Aorta (tissue), 5 donors: ENCODE results near the gene XDH. TPM values are rescaled to one million over a fixed set of nuclear protein-coding genes. Genes with fewer than 3 reads are reported as not detected.

ENCODE experiments used
- ATAC-seq: fragments of 200-7000 bp; cut with Tn5 transposase; one replicate; pipeline ENCODE4 v1.9.1; 2022; ENCODE audit warnings: moderate library complexity; ENCODE audit not compliant: low FRiP score
- DNase-seq, 2 donors: peaks; one replicate each; pipeline ENCODE4 v3.0.0-alpha.2; 2020
- H3K27ac ChIP-seq, 2 donors: one replicate each; pipeline ENCODE4 v1.5.1; 2013; ENCODE audit warnings: low read length in 2 of 2, mild to moderate bottlenecking in 2 of 2, moderate library complexity in 2 of 2, control low read depth in 1 of 2, inconsistent platforms in 1 of 2, low read depth in 1 of 2
- H3K27me3 ChIP-seq, 2 donors: one replicate each; pipeline ENCODE4 v1.6.1; 2013; ENCODE audit warnings: control low read depth in 1 of 2, low read length in 1 of 2, mild to moderate bottlenecking in 1 of 2, moderate library complexity in 1 of 2; ENCODE audit not compliant: insufficient read depth in 2 of 2, control insufficient read depth in 1 of 2
- H3K36me3 ChIP-seq, 2 donors: one replicate each; pipeline ENCODE4 v1.6.1; 2013; ENCODE audit warnings: control low read depth in 1 of 2, low read length in 1 of 2, mild to moderate bottlenecking in 1 of 2; ENCODE audit not compliant: insufficient read depth in 2 of 2, control insufficient read depth in 1 of 2
- H3K4me1 ChIP-seq, 2 donors: one replicate each; pipeline ENCODE4 v1.6.1; 2013; ENCODE audit warnings: low read length in 2 of 2, control low read depth in 1 of 2, mild to moderate bottlenecking in 1 of 2, moderate library complexity in 1 of 2; ENCODE audit not compliant: insufficient read depth in 2 of 2, control insufficient read depth in 1 of 2
- H3K4me3 ChIP-seq, 2 donors: one replicate each; pipeline ENCODE4 v1.5.1; 2013; ENCODE audit warnings: low read length in 2 of 2, control low read depth in 1 of 2, mild to moderate bottlenecking in 1 of 2
- H3K9me3 ChIP-seq: one replicate; pipeline ENCODE4 v1.6.1; 2013; ENCODE audit warnings: mild to moderate bottlenecking, low read length; ENCODE audit not compliant: control insufficient read depth
- WGBS, 2 donors: extraction: QIAGEN DNeasy Blood & Tissue Kit; methylation state at CpG; one replicate each; pipeline ENCODE4 v1.1.7; 2013; 5-methylcytosine and 5-hydroxymethylcytosine counted together
- intact Hi-C, 2 donors: fragments of 100-400 bp; cut with DNase I; formaldehyde crosslinking; loops; one replicate each; pipeline versions ENCODE4 v1.14.2 to v1.15.0; 2022
- polyA plus RNA-seq, 2 donors: library from polyadenylated mRNA; stranded (reverse); fragments of 200-250 nt; gene quantifications; one replicate each; pipeline ENCODE4 v1.2.3, GENCODE V29; 2013
- total RNA-seq, 2 donors: library from RNA; stranded (reverse); fragmentation: NEBNext Ultra II Directional; extraction: Animal tissue kit (Norgen Biotek cat#: 25700); gene quantifications; one replicate each; pipeline ENCODE4 v1.2.1, GENCODE V29; 2021
- donor health status: healthy with polysubstance abuse.
- donor health status: Bipolar disorder and iron deficiency.
- donor health status: DM: no; HTN: no; CAD: no.
- donor health status: DM: no; HTN: no; CAD: no.
- donor health status: DM: yes; HTN: yes; CAD: no.

XDH gene
- total and polyA plus RNA-seq, 4 donors: 0.03 to 5.0 TPM; not detected in 2

DNA sequence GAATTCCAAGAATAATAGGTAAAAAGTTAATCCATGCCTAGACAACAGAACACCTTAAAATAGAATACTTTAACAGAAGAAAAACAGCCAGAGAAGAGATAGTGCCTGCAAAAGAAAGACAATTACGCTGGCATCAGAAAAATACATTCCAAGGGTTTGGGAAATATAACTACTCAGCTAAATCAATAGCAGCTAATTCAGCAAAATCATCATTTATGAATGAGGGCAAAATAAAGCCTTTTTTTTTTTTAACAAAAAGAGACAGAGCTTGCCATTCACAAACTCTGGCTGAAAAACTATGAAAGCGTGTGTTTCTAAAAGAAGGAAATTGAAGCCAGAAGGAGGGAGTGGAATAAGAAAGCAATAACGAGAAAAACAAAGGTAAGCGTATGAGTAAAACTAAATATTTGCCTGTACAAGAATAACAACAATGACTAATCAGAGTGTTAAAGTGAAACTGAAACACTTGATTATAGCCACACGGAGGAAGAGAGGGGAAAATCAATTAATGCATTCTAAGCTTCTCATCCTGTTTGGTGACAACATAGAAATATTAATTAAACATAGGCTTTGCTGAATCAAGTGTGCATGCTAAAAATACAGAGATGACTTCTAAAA is 90.4 kb downstream of the XDH start:
- Histone ChIP-seq H3K4me1 (no peaks in the 10 kb centered on the region), H3K4me3 (peak overlapping the region; percentile 28 to 55), H3K27me3 (no peaks in the 10 kb centered on the region), H3K27ac (peak overlapping the region in 1 of 2 donors; percentile 12), H3K9me3 (no peaks in the 10 kb centered on the region), H3K36me3 (no peaks in the 10 kb centered on the region)
- DNase-seq (no peak), ATAC-seq (no peak)
- WGBS, 2 donors: 5% methylated on average over 5 of the region's 5 CpGs
- intact Hi-C loops: no loop called here

DNA sequence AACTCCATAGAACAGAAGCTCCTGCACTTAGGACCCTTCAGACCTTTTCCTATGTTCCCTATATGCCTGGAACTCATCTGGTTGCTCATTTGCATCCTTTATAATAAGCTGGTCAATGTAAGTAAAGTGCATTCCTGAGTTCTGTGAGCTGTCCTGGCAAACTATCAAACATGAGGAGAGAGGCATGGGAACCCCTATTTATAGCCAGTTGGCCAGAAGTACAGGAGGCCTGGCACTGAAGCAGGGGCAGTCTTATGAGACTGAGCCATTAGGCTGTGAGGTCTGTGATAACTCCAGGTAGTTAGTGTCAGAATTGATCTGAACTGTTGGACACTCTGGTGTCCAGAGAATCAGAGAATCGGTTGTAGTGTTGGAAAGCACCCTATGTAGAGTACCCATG is 92.2 kb downstream of the XDH start:
- Histone ChIP-seq H3K4me1 (no peaks in the 10 kb centered on the region), H3K27me3 (no peaks in the 10 kb centered on the region), H3K36me3 (no peaks in the 10 kb centered on the region), H3K9me3 (no peaks in the 10 kb centered on the region), H3K27ac (peak overlapping the region; percentile 46 to 83), H3K4me3 (no peak overlapping the region)
- peak; percentile 42 for ATAC-seq
- no peak for DNase-seq
- intact Hi-C loops: no loop called here
- WGBS, 2 donors: 0 to 10% methylated on average over 1 of the region's 1 CpG

DNA sequence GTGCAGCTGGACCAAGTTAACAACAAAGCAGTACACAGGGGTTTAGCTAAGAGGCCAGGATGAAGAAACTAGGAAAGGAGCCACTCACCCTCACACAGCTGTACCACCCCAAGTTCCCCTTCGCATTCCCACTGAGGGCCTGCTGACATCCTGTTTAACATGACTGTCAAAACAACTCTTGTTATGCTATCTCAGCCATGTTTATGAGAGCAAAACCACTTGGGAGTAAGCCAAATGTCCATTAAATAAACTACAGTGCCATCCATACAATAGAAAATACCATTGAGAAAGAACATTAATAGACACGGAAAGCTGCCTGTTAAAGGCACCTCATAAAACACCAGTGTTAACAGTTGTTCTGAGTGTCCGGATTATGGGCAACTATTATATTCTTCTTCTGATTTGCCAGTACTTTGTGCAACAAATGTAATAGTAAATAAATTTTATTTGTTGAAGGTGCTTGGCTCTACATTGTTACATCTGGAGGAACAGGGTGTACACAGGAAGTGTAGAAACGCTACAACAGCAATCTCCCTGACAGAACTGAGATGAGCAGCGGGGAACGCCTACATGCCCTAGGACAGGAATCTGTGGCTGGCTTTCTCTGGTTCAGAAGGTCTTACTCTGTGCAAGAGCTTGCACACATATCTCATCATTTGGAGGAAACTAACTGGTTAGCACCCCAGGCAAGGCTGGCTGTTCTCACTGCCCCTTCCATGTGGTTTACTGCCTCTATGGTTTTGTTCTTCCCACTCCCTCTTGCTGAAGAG is 95.0 kb downstream of the XDH start:
- no peaks in the 10 kb centered on the region for H3K36me3 ChIP-seq
- ATAC-seq (no peak), DNase-seq (peak in 1 of 2 donors; percentile 64)
- no peaks in the 10 kb centered on the region for H3K9me3 ChIP-seq
- intact Hi-C loops: no loop called here
- 90 to 96% methylated on average over 6 of the region's 6 CpGs for WGBS, 2 donors
- no peaks in the 10 kb centered on the region for H3K27me3 ChIP-seq
- no peaks in the 10 kb centered on the region for H3K4me1 ChIP-seq
- no peak overlapping the region for H3K27ac ChIP-seq
- no peak overlapping the region for H3K4me3 ChIP-seq

DNA sequence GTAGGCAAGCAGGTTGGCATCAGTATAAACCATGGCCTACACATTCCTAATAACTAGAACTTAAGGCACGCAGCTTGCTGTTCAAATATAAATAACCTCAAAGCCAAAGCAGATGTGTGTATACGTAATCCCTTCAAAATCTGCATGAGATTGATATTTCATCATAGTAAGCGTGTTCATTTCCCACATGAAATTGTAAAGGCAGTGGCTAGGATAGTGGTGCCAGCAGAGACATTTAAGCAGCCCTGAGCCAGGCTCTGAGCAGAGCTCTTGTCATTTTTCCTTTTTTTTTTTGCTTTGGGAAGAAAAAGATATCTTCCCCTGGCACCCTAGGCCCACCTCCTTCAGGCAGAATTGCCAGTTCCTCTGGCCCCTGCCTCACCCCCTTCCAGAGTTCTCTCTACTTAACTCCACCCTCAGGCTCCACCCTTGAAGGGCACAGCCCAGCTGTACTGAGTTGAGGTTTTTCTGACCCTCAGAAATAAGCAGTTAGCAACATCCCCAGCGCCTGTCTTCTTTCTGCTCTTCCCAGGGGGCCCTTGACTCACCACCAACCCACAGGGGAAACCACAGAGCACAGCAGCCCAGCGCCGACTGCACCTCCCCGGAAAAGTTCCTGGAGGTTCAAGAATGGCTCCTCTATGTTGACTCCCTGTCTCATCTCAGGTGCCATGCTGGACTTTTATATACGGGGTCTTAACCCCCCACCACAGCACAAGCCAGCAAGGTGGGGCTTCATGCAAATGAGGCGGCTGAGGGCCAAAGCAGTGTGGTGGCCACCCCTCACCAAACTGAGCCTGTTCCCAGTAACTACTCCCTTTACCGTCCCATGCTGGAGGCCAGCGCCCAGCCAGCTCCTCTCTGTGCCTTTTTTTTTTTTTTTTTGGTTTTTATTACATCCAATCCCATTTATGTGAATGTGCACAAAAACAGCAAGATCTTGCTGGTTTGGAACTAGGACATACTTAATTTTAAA is 95.9 kb downstream of the XDH start:
- ATAC-seq: no peak
- H3K4me1 ChIP-seq: no peaks in the 10 kb centered on the region
- intact Hi-C loops: no loop called here
- H3K4me3 ChIP-seq: no peak overlapping the region
- H3K27ac ChIP-seq: no peak overlapping the region
- H3K9me3 ChIP-seq: no peaks in the 10 kb centered on the region
- 88 to 90% methylated on average over 11 of the region's 11 CpGs for WGBS, 2 donors
- H3K27me3 ChIP-seq: no peaks in the 10 kb centered on the region
- no peaks in the 10 kb centered on the region for H3K36me3 ChIP-seq
- peak in 1 of 2 donors; percentile 50 for DNase-seq

DNA sequence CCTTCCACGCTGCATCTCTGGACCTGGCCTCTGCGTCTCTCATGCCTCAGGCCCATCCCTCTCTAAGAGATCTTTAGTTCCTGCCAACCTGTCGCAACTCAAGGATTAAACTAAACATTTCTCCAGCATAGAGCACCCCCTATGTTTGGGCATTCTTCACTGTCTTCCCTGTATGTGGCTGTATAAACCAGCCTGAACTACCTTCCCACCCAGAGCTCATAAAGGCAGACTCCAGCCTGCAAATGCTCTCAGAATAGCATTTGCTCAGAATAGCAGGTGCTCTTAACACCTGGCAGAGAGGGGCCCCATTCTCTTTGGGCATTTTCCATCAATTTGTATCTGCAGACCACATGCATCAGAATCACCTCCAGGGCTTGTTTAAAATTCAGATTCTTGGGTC is 97.1 kb downstream of the XDH start:
- Histone ChIP-seq H3K4me3 (no peak overlapping the region), H3K4me1 (no peaks in the 10 kb centered on the region), H3K36me3 (no peaks in the 10 kb centered on the region), H3K9me3 (no peaks in the 10 kb centered on the region), H3K27me3 (no peaks in the 10 kb centered on the region), H3K27ac (no peak overlapping the region)
- 84 to 97% methylated on average over 3 of the region's 3 CpGs for WGBS, 2 donors
- no peak for ATAC-seq
- intact Hi-C loops: no loop called here
- no peak for DNase-seq

DNA sequence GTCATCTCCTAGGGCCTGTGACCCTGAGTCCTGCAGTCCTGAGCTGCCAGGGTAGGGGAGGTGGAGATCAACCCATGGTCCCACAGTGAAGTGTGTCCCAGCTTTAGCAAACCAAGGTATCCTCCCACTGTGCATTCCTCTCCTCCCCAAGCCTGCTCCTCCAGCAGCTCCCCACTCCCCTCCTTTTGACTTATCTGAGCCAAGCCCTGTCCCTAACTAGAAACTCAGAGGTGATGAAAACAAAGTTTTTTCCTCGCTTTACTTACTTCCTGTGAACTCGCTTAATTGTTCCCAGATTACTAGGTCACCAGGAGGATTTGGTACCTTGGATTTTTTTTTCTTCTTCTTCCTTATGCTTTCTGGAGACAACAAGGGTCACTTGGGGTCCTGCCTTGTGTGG is 99.8 kb downstream of the XDH start:
- no peak overlapping the region for H3K4me3 ChIP-seq
- WGBS, 2 donors: 98 to 99% methylated on average over 2 of the region's 2 CpGs
- no peaks in the 10 kb centered on the region for H3K9me3 ChIP-seq
- no peaks in the 10 kb centered on the region for H3K27me3 ChIP-seq
- H3K27ac ChIP-seq: no peak overlapping the region
- ATAC-seq (no peak), DNase-seq (no peak)
- no peaks in the 10 kb centered on the region for H3K36me3 ChIP-seq
- intact Hi-C loops: no loop called here
- H3K4me1 ChIP-seq: no peaks in the 10 kb centered on the region

DNA sequence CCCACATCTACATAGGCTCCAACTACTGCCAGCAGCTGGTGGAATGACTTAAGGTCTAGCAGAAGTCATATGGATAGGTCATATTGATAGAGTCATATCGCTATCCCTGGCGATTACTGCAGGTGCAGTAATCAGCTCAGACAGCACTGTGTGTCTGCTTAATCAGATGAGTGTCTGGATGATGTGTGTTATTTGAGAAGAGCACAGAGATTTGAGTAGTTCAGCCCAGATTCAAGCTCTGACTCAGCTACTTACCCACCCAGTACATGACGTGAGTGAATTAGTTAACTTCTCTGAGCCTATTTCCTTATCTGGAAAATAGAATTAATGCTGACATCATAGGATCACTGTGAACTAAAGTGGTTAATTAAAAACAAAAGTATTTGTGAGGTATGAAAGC is 101.6 kb downstream of the XDH start:
- H3K27ac ChIP-seq: no peak overlapping the region
- H3K9me3 ChIP-seq: no peaks in the 10 kb centered on the region
- DNase-seq (no peak), ATAC-seq (no peak)
- no peaks in the 10 kb centered on the region for H3K27me3 ChIP-seq
- no peak overlapping the region for H3K4me3 ChIP-seq
- 92 to 93% methylated on average over 3 of the region's 3 CpGs for WGBS, 2 donors
- no peaks in the 10 kb centered on the region for H3K36me3 ChIP-seq
- no peaks in the 10 kb centered on the region for H3K4me1 ChIP-seq
- intact Hi-C loops: no loop called here

DNA sequence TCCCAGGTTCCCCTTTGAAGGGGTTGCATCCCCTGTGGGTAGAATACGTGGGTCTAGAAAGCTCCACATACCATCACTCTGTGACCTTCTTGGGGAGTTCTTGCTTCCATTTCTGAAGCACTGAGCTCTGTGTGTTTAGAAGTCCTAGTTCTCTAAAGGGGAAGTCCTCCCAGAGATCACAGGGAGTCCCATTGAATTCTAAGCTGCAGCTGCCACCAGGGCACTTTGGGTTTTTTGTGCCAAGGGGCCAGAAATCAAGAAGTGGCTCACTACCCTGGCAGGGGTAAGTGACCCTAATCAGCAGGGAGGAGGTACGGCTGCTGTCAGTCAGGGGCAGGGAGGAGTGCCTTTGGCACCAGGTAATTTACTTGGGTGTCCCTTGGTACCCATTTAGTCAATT is 109.7 kb downstream of the XDH start:
- H3K27me3 ChIP-seq: no peaks in the 10 kb centered on the region
- 86 to 89% methylated on average over 2 of the region's 2 CpGs for WGBS, 2 donors
- DNase-seq: no peak
- no peak for ATAC-seq
- no peak overlapping the region for H3K4me3 ChIP-seq
- no peaks in the 10 kb centered on the region for H3K36me3 ChIP-seq
- no peaks in the 10 kb centered on the region for H3K9me3 ChIP-seq
- no peaks in the 10 kb centered on the region for H3K4me1 ChIP-seq
- H3K27ac ChIP-seq: no peak overlapping the region
- intact Hi-C loops: no loop called here
